Measurements from ENCODE around the gene MUC4. TPM values are rescaled to one million over a fixed set of nuclear protein-coding genes. Genes with fewer than 3 reads are reported as not detected.
"Not testable (repeated sequence)": the region's sequence is repeated elsewhere in the genome, so short reads cannot be mapped to it uniquely, and the experiment has no call there.

Gene MUC4
- polyA plus RNA-seq, 1 donor: 0.53 TPM

- DNase-seq (ENCODE audit: low read depth): no peak
Measured at GRCh38 chr3:195717416-195717815, 94.3 kb downstream of the MUC4 start.

- DNase-seq (ENCODE audit: low read depth): no peak
Measured at GRCh38 chr3:195715583-195716266, 96.0 kb downstream of the MUC4 start.

- no peak for DNase-seq (ENCODE audit: low read depth)
Measured at GRCh38 chr3:195715134-195715533, 96.6 kb downstream of the MUC4 start.

- no peak for DNase-seq (ENCODE audit: low read depth)
Measured at GRCh38 chr3:195714380-195715011, 97.2 kb downstream of the MUC4 start.

- not testable (repeated sequence) for DNase-seq (ENCODE audit: low read depth)
Measured at GRCh38 chr3:195713150-195713549, 98.6 kb downstream of the MUC4 start.

GRCh38 chr3:195712535-195712910 is 99.2 kb downstream of the MUC4 start:
- not testable (repeated sequence) for DNase-seq (ENCODE audit: low read depth)

- no peak for DNase-seq (ENCODE audit: low read depth)
Measured at GRCh38 chr3:195711813-195712534, 99.8 kb downstream of the MUC4 start.

- not testable (repeated sequence) for DNase-seq (ENCODE audit: low read depth)
Measured at GRCh38 chr3:195711091-195711812, 100.5 kb downstream of the MUC4 start.

GRCh38 chr3:195710126-195710905 is 101.4 kb downstream of the MUC4 start:
- DNase-seq (ENCODE audit: low read depth): not testable (repeated sequence)

- DNase-seq (ENCODE audit: low read depth): no peak
Measured at GRCh38 chr3:195709676-195710085, 102.0 kb downstream of the MUC4 start.

- no peak for DNase-seq (ENCODE audit: low read depth)
Measured at GRCh38 chr3:195708626-195709481, 102.9 kb downstream of the MUC4 start.

- DNase-seq (ENCODE audit: low read depth): no peak
Measured at GRCh38 chr3:195708061-195708460, 103.7 kb downstream of the MUC4 start.

GRCh38 chr3:195705081-195705991 is 106.4 kb downstream of the MUC4 start:
- DNase-seq (ENCODE audit: low read depth): no peak

- no peak for DNase-seq (ENCODE audit: low read depth)
Measured at GRCh38 chr3:195704433-195704999, 107.2 kb downstream of the MUC4 start.

- DNase-seq (ENCODE audit: low read depth): no peak
Measured at GRCh38 chr3:195703776-195704175, 108.0 kb downstream of the MUC4 start.

- DNase-seq (ENCODE audit: low read depth): no peak
Measured at GRCh38 chr3:195701042-195701915, 110.5 kb downstream of the MUC4 start.

GRCh38 chr3:195700319-195700718 is 111.4 kb downstream of the MUC4 start:
- no peak for DNase-seq (ENCODE audit: low read depth)

- DNase-seq (ENCODE audit: low read depth): no peak
Measured at GRCh38 chr3:195699860-195700259, 111.9 kb downstream of the MUC4 start.
